ENCODE data around the gene FGA. TPM values are rescaled to one million over a fixed set of nuclear protein-coding genes. Genes with fewer than 3 reads are reported as not detected.

Gene FGA
- total and polyA plus RNA-seq, 4 donors = 8,747 to 25,210 (median 14,399) TPM

- TF ChIP-seq GABPA (IDR thresholded peaks at IDR 0.05 in 1 of 2, conservative IDR thresholded peaks at IDR 0.05 in 1 of 2) (no peak), RAD21 (IDR thresholded peaks at IDR 0.05) (peak; percentile 93 to 94), FOXA1 (IDR thresholded peaks at IDR 0.05) (peak; percentile 78)
Measured at GRCh38 chr4:154559494-154560418, 30.8 kb downstream of the FGA start (continued).

GRCh38 chr4:154559141-154559493 lies 31.4 kb downstream of the FGA start:
- H3K36me3 ChIP-seq (ENCODE audit: control insufficient read depth in 4 of 4, insufficient read depth in 3 of 4, low read depth in 1 of 4, low read length in 3 of 4) = no peaks in the 10 kb centered on the region
- H3K4me3 ChIP-seq (ENCODE audit: low read depth in 1 of 3, low read length in 3 of 3) = peak overlapping the region in 1 of 3 donors; percentile 66
- TF ChIP-seq MAX (IDR thresholded peaks at IDR 0.05) (no peak), FOXA2 (IDR thresholded peaks at IDR 0.05) (no peak), RXRA (IDR thresholded peaks at IDR 0.05) (no peak), HNF4G (IDR thresholded peaks at IDR 0.05) (no peak), SP1 (IDR thresholded peaks at IDR 0.05) (no peak), HNF4A (conservative IDR thresholded peaks at IDR 0.05) (no peak), JUND (IDR thresholded peaks at IDR 0.05) (no peak), TAF1 (conservative IDR thresholded peaks at IDR 0.05) (no peak), RAD21 (IDR thresholded peaks at IDR 0.05) (no peak), ATF3 (IDR thresholded peaks at IDR 0.05) (no peak), REST (IDR thresholded peaks at IDR 0.05) (no peak), NR2F2 (IDR thresholded peaks at IDR 0.05) (no peak), FOXA1 (IDR thresholded peaks at IDR 0.05) (no peak)
- WGBS = 73% methylated on average over 1 of the region's 1 CpG
- peak overlapping the region; percentile 76 to 87 for H3K27ac ChIP-seq (ENCODE audit: low read depth in 1 of 2, low read length in 2 of 2)
- H3K27me3 ChIP-seq (ENCODE audit: control insufficient read depth in 4 of 4, insufficient read depth in 4 of 4, low read length in 3 of 4) = no peaks in the 10 kb centered on the region
- H3K4me1 ChIP-seq (ENCODE audit: control insufficient read depth in 4 of 4, insufficient read depth in 4 of 4, low read length in 3 of 4) = peaks cover 2 to 27% (median 11%) of the 10 kb centered on the region in 4 donors
- DNase-seq (ENCODE audit: low spot score) = no peak
- H3K9ac ChIP-seq (ENCODE audit: low read depth in 1 of 2, low read length in 2 of 2) = no peak overlapping the region
- no peaks in the 10 kb centered on the region for H3K9me3 ChIP-seq (ENCODE audit: control insufficient read depth in 4 of 4, low read length in 3 of 4)

- no peak overlapping the region for H3K9ac ChIP-seq (ENCODE audit: low read depth in 1 of 2, low read length in 2 of 2)
- H3K4me3 ChIP-seq (ENCODE audit: low read depth in 1 of 3, low read length in 3 of 3) = no peak overlapping the region
- peak; percentile 66 for DNase-seq (ENCODE audit: low spot score)
- no peaks in the 10 kb centered on the region for H3K9me3 ChIP-seq (ENCODE audit: control insufficient read depth in 4 of 4, low read length in 3 of 4)
- H3K27me3 ChIP-seq (ENCODE audit: control insufficient read depth in 4 of 4, insufficient read depth in 4 of 4, low read length in 3 of 4) = no peaks in the 10 kb centered on the region
- peaks cover 3 to 25% (median 17%) of the 10 kb centered on the region in 4 donors for H3K4me1 ChIP-seq (ENCODE audit: control insufficient read depth in 4 of 4, insufficient read depth in 4 of 4, low read length in 3 of 4)
- WGBS = 22% methylated on average over 6 of the region's 6 CpGs
- peaks cover 0 to 5% (median 2%) of the 10 kb centered on the region in 4 donors for H3K36me3 ChIP-seq (ENCODE audit: control insufficient read depth in 4 of 4, insufficient read depth in 3 of 4, low read depth in 1 of 4, low read length in 3 of 4)
- no peak overlapping the region for H3K27ac ChIP-seq (ENCODE audit: low read depth in 1 of 2, low read length in 2 of 2)
- peak; percentile 67 to 70 for TF ChIP-seq JUND (IDR thresholded peaks at IDR 0.05)
- no peak for TF ChIP-seq HNF4G (IDR thresholded peaks at IDR 0.05)
- TF ChIP-seq RXRA (IDR thresholded peaks at IDR 0.05) = no peak
- peak; percentile 88 for TF ChIP-seq CTCF (IDR thresholded peaks at IDR 0.05; ENCODE audit: low read depth, low read length, missing input control)
- TF ChIP-seq ZBTB33 (IDR thresholded peaks at IDR 0.05) = no peak
- TF ChIP-seq HNF4A (conservative IDR thresholded peaks at IDR 0.05) = peak in 1 of 2 donors; percentile 19
- TF ChIP-seq GABPA (IDR thresholded peaks at IDR 0.05 in 1 of 2, conservative IDR thresholded peaks at IDR 0.05 in 1 of 2) = no peak
- TF ChIP-seq YY1 (IDR thresholded peaks at IDR 0.05) = no peak
- TF ChIP-seq FOXA1 (IDR thresholded peaks at IDR 0.05) = no peak
- no peak for TF ChIP-seq MAX (IDR thresholded peaks at IDR 0.05)
- TF ChIP-seq FOXA2 (IDR thresholded peaks at IDR 0.05) = no peak
- peak; percentile 56 for TF ChIP-seq ATF3 (IDR thresholded peaks at IDR 0.05)
- no peak for TF ChIP-seq NR2F2 (IDR thresholded peaks at IDR 0.05)
- no peak for TF ChIP-seq EGR1 (IDR thresholded peaks at IDR 0.05; ENCODE audit: low read depth in 2 of 2)
- no peak for TF ChIP-seq SP1 (IDR thresholded peaks at IDR 0.05)
- TF ChIP-seq RAD21 (IDR thresholded peaks at IDR 0.05) = peak; percentile 95 to 96
Measured at GRCh38 chr4:154551872-154552686, 38.5 kb downstream of the FGA start.
